ENCODE data around the gene REST. TPM values are rescaled to one million over a fixed set of nuclear protein-coding genes. Genes with fewer than 3 reads are reported as not detected.

Gene REST
- total RNA-seq, 1 donor: 52.7 TPM

DNA sequence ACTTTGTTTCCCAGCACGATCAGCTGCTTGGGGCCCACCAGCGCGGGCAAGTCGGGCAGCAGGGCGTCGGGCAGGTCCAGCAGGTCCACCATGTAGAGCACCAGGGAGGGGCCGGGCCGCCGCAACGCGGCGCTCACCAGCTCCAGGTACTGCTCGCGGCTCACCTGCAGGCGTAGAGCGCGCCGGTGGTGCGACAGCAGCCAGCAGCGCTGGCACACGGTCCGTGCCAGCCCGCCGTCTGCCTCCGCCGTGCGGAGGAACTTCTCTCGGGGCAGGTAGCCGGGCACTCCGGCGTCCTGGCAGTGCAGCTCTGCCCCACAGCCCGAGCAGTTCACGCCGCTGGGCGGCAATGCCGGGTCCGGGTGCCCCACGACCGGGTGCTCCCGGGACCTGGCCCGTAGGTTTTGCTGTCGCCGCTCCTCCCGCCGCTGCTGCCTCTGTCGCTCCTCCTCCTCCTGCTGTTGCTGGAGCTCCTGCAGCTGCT lies 69.2 kb downstream of the REST start:
- TF ChIP-seq, protein P1, sequence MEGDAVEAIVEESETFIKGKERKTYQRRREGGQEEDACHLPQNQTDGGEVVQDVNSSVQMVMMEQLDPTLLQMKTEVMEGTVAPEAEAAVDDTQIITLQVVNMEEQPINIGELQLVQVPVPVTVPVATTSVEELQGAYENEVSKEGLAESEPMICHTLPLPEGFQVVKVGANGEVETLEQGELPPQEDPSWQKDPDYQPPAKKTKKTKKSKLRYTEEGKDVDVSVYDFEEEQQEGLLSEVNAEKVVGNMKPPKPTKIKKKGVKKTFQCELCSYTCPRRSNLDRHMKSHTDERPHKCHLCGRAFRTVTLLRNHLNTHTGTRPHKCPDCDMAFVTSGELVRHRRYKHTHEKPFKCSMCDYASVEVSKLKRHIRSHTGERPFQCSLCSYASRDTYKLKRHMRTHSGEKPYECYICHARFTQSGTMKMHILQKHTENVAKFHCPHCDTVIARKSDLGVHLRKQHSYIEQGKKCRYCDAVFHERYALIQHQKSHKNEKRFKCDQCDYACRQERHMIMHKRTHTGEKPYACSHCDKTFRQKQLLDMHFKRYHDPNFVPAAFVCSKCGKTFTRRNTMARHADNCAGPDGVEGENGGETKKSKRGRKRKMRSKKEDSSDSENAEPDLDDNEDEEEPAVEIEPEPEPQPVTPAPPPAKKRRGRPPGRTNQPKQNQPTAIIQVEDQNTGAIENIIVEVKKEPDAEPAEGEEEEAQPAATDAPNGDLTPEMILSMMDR (IDR thresholded peaks at IDR 0.05; ENCODE audit: insufficient read depth, low read depth, low read length): peak; percentile 21
- peak; percentile 13 for DNase-seq (ENCODE audit: low read depth)
- H3K4me3 ChIP-seq (ENCODE audit: low read depth, low read length): peak overlapping the region; percentile 91

GRCh38 chr4:56977321-56978012 lies 69.8 kb downstream of the REST start, which contains the start of gene NOA1:
Gene NOA1, minus strand, starts transcription at chr4:56977606. Its CDS starts 21 bp downstream, at chr4:56977585.
- peak within 1 kb of the TSS; percentile 91 for H3K4me3 ChIP-seq (ENCODE audit: low read depth, low read length)
- DNase-seq (ENCODE audit: low read depth): peak; percentile 100
- TF ChIP-seq, protein P1 (IDR thresholded peaks at IDR 0.05; ENCODE audit: insufficient read depth, low read depth, low read length): no peak

DNA sequence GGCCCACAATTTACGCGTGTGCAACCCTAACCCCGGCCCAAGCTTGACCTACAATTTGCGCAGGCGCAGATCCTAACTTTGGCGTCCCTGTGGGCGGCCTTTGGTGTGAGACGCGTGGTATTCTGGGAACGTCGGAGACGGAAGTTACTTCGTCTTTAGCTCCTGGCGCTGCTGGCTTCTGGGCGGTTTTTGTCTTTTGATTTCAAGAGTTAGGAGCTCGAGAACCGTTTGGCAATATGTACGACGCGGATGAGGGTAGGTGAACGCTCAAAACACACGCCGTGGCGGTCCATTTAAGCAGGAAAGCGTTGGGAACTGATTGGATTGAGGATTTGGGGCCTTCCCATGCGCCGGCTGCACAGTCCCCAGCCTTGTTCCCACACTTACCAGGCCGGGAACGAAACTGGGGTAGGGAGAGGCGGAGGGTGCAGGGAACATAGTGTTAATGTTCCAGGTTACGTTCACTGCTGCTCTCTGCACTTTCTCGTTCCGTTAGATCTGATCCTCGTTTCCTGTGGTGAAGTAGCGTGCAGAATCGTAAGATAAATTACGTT lies 71.1 kb downstream of the REST start, which contains the start of gene POLR2B:
Gene POLR2B (plus strand): TSS at position 147 of the 554 bp plus-strand sequence. CDS start 90 bp downstream, at position 237.
- DNase-seq (ENCODE audit: low read depth): peak; percentile 96
- TF ChIP-seq, protein P1 (IDR thresholded peaks at IDR 0.05; ENCODE audit: insufficient read depth, low read depth, low read length): no peak
- H3K4me3 ChIP-seq (ENCODE audit: low read depth, low read length): peak within 1 kb of the TSS; percentile 91

DNA sequence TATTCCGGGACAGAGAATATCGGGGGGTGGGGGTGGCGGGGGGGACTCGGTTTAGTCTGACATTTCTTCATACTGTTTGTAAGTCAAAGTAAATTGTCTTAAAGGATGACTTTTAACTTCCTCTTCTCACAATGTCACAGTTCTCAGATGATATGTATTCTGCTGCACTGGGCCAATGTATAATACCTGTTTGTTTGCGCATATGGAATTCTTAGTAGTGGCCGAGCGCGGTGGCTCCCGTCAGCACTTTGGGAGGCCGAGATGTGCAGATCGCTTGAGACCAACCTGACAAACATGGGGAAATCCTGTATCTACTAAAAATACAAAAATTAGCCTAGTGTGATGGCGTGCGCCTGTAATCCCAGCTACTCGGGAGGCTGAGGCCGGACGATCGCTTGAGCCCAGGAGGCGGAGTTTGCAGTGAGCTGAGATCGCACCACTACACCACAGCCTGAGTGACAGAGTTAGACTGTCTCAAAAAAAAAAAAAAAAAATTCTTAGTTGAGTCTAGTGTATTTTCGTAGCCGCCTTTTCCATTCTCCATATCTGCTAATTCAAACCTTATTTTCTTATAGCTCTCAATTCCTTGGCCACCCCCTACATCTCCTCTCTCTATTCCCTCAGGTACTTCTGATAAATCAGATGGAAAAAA lies 71.8 kb downstream of the REST start:
- H3K4me3 ChIP-seq (ENCODE audit: low read depth, low read length): peak overlapping the region; percentile 91
- DNase-seq (ENCODE audit: low read depth): peak; percentile 29
- TF ChIP-seq, protein P1 (IDR thresholded peaks at IDR 0.05; ENCODE audit: insufficient read depth, low read depth, low read length): no peak

DNA sequence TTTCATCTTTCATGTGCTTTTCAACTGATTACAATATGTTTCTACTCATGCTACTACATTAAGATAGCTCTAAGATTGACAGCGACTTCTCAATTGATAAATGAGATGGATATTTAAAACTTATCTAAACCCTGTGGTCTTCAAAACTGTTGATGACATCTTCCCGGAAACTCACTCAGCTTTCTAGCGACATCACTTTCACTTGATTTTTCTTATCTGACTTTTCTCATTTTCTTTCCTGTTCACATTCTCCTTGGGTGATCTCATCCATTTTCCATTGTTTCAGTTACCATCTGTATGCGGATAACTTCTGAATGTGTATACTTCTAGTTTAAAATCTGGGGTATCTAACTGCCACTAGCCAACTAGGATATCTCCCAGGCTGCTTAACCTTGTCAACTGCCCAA lies 74.1 kb downstream of the REST start:
- DNase-seq (ENCODE audit: low read depth): no peak
- TF ChIP-seq, protein P1 (IDR thresholded peaks at IDR 0.05; ENCODE audit: insufficient read depth, low read depth, low read length): no peak
- peak overlapping the region; percentile 6 for H3K4me3 ChIP-seq (ENCODE audit: low read depth, low read length)

GRCh38 chr4:56986192-56986591 lies 78.5 kb downstream of the REST start:
- DNase-seq (ENCODE audit: low read depth): no peak
- TF ChIP-seq, protein P1 (IDR thresholded peaks at IDR 0.05; ENCODE audit: insufficient read depth, low read depth, low read length): no peak

More at GRCh38 chr4:56986192-56986591, 78.5 kb downstream of the REST start:
- no peak overlapping the region for H3K4me3 ChIP-seq (ENCODE audit: low read depth, low read length)

Measured in fibroblast of villous mesenchyme (primary cell).